ENCODE measurements around the gene CDC42BPA. TPM values are rescaled to one million over a fixed set of nuclear protein-coding genes. Genes with fewer than 3 reads are reported as not detected.

CDC42BPA gene
- total RNA-seq, 2 donors from 2014 or later, result 30.0 to 34.3 TPM

DNA sequence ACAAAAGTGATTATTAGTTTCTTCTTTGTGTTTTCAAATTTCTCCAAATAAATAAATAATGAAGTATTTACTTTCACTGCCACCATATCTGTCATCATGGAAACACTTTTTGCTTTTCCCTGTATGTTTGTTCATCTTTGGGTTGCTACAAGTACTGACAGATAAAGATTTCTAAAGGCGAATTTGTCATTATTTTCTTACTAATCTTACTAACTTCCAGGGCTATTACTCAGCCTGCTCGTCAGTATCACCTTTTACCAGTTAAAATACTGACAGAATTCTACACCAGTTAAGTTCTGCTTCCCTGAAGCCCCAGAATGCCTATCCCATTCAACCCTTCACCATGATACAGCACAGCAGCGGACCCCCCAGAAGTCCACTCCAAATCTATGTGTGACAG, 106.1 kb downstream of the CDC42BPA start:
- TF ChIP-seq, protein P1, sequence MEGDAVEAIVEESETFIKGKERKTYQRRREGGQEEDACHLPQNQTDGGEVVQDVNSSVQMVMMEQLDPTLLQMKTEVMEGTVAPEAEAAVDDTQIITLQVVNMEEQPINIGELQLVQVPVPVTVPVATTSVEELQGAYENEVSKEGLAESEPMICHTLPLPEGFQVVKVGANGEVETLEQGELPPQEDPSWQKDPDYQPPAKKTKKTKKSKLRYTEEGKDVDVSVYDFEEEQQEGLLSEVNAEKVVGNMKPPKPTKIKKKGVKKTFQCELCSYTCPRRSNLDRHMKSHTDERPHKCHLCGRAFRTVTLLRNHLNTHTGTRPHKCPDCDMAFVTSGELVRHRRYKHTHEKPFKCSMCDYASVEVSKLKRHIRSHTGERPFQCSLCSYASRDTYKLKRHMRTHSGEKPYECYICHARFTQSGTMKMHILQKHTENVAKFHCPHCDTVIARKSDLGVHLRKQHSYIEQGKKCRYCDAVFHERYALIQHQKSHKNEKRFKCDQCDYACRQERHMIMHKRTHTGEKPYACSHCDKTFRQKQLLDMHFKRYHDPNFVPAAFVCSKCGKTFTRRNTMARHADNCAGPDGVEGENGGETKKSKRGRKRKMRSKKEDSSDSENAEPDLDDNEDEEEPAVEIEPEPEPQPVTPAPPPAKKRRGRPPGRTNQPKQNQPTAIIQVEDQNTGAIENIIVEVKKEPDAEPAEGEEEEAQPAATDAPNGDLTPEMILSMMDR (conservative IDR thresholded peaks at IDR 0.05), result no peak
- H3K36me3 Mint-ChIP-seq (ENCODE audit: low read depth), result peaks cover 18% of the 10 kb centered on the region
- no peak overlapping the region for H3K4me3 Mint-ChIP-seq
- no peaks in the 10 kb centered on the region for H3K27me3 Mint-ChIP-seq (ENCODE audit: insufficient read depth)
- peak overlapping the region; percentile 9 for H3K27ac Mint-ChIP-seq
- H3K9ac ChIP-seq (ENCODE audit: extremely low read depth, low read length, poor library complexity, severe bottlenecking), result no peak overlapping the region
- no peaks in the 10 kb centered on the region for H3K9me3 ChIP-seq (ENCODE audit: control insufficient read depth, low read length)
- 92 to 95% methylated on average over 3 of the region's 3 CpGs for WGBS, 2 experiments (ENCODE audit: insufficient coverage in 1 of 2, insufficient read length in 1 of 2)
- no peak overlapping the region for H3K4me3 ChIP-seq (ENCODE audit: low read length)
- H3K27me3 ChIP-seq (ENCODE audit: control insufficient read depth, insufficient read depth, low read length, poor library complexity, severe bottlenecking), result no peaks in the 10 kb centered on the region
- no peak for DNase-seq
- no peaks in the 10 kb centered on the region for H3K4me1 ChIP-seq (ENCODE audit: control insufficient read depth, insufficient read depth, low read length)
- peaks cover 12% of the 10 kb centered on the region for H3K36me3 ChIP-seq (ENCODE audit: control insufficient read depth, insufficient read depth, low read length)
- no peak overlapping the region for H3K27ac ChIP-seq (ENCODE audit: low read depth, low read length)
- H3K4me1 Mint-ChIP-seq, result no peaks in the 10 kb centered on the region
- H3K9me3 Mint-ChIP-seq, result peaks cover 2% of the 10 kb centered on the region

DNA sequence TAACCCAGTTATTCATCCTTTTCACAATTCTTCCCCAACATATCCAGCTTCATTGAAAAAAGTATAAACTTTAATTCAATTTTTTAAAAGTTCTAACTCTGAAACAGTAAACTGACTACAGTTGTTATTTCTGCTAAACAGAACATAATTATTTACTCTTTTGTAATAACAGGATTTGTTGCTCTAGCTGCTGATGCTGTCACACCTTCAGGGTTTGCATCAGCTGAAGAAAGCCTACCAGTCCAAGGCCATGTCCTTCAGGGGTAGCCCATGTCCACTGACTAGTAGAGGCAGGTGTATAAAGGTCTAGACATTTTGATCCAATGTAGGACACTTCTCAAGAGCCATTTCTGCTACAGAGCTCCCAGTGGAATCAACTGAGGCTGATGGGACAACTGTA, 107.7 kb downstream of the CDC42BPA start:
- H3K27me3 ChIP-seq (ENCODE audit: control insufficient read depth, insufficient read depth, low read length, poor library complexity, severe bottlenecking), result no peaks in the 10 kb centered on the region
- Mint-ChIP-seq H3K4me3 (no peak overlapping the region), H3K9me3 (peaks cover 2% of the 10 kb centered on the region), H3K4me1 (no peaks in the 10 kb centered on the region), H3K27ac (no peak overlapping the region), H3K27me3 (ENCODE audit: insufficient read depth) (no peaks in the 10 kb centered on the region), H3K36me3 (ENCODE audit: low read depth) (peaks cover 18% of the 10 kb centered on the region)
- no peak overlapping the region for H3K27ac ChIP-seq (ENCODE audit: low read depth, low read length)
- no peaks in the 10 kb centered on the region for H3K4me1 ChIP-seq (ENCODE audit: control insufficient read depth, insufficient read depth, low read length)
- H3K9ac ChIP-seq (ENCODE audit: extremely low read depth, low read length, poor library complexity, severe bottlenecking), result no peak overlapping the region
- peaks cover 12% of the 10 kb centered on the region for H3K36me3 ChIP-seq (ENCODE audit: control insufficient read depth, insufficient read depth, low read length)
- H3K4me3 ChIP-seq (ENCODE audit: low read length), result no peak overlapping the region
- DNase-seq, result no peak
- TF ChIP-seq, protein P1 (conservative IDR thresholded peaks at IDR 0.05), result no peak
- H3K9me3 ChIP-seq (ENCODE audit: control insufficient read depth, low read length), result no peaks in the 10 kb centered on the region

DNA sequence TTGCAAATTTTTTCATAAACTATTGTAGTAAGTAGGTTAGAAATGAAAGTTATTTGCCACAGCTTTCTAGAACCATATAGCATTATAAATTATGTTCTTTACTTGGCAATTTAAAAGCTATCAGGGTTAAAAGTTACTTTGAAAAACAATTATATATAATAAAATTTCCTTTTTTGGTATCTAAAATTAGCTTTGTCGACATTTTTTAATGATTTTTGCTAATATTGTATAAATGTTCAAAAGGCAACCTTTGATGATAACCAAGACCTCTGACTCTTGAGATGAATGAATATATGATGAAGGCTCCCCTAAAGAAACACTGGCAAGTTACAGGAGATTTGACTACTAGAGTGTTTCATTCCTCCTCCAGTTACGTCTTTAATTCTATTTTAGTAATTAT, 121.2 kb downstream of the CDC42BPA start:
- no peak overlapping the region for H3K4me3 ChIP-seq (ENCODE audit: low read length)
- no peak overlapping the region for H3K27ac Mint-ChIP-seq
- no peak overlapping the region for H3K27ac ChIP-seq (ENCODE audit: low read depth, low read length)
- H3K9ac ChIP-seq (ENCODE audit: extremely low read depth, low read length, poor library complexity, severe bottlenecking), result no peak overlapping the region
- H3K36me3 ChIP-seq (ENCODE audit: control insufficient read depth, insufficient read depth, low read length), result peaks cover 10% of the 10 kb centered on the region
- H3K27me3 ChIP-seq (ENCODE audit: control insufficient read depth, insufficient read depth, low read length, poor library complexity, severe bottlenecking), result no peaks in the 10 kb centered on the region
- no peaks in the 10 kb centered on the region for H3K4me1 Mint-ChIP-seq
- no peak for DNase-seq
- H3K27me3 Mint-ChIP-seq (ENCODE audit: insufficient read depth), result no peaks in the 10 kb centered on the region
- H3K9me3 ChIP-seq (ENCODE audit: control insufficient read depth, low read length), result no peaks in the 10 kb centered on the region
- no peaks in the 10 kb centered on the region for H3K9me3 Mint-ChIP-seq
- H3K36me3 Mint-ChIP-seq (ENCODE audit: low read depth), result peaks cover 14% of the 10 kb centered on the region
- H3K4me1 ChIP-seq (ENCODE audit: control insufficient read depth, insufficient read depth, low read length), result no peaks in the 10 kb centered on the region
- H3K4me3 Mint-ChIP-seq, result no peak overlapping the region
- TF ChIP-seq, protein P1 (conservative IDR thresholded peaks at IDR 0.05), result no peak
- no CpG with 5 or more reads among the region's 2 CpGs for WGBS, 2 experiments (ENCODE audit: insufficient coverage in 1 of 2, insufficient read length in 1 of 2)
